ENCODE data around the gene ADAMTSL1. TPM values are rescaled to one million over a fixed set of nuclear protein-coding genes. Genes with fewer than 3 reads are reported as not detected.

ADAMTSL1 gene
- total RNA-seq, result 11.5 TPM

DNA sequence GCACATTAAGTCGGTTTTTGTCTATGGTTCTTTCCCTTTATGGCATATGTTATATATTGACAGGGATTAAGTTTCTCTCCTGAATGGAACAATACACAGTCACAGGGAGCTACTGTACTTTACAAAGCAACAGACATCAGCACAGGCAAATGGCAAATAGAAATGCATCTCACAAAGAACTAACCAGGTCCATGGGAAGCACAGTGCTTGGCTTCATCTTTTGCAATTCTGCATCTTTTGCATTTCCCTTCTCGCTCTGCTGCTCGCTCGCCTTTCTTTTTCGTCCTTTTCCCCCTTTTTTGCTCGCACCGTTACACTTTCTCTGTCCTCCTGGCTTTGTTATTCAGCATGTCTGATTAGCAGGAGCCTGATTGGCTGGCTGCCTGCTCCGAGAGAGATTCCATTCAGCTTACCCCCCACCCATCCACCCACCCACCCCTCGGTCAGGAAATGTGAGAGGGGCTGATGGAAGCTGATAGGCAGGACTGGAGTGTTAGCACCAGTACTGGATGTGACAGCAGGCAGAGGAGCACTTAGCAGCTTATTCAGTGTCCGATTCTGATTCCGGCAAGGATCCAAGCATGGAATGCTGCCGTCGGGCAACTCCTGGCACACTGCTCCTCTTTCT lies at the start of gene ADAMTSL1:
ADAMTSL1 (plus strand) TSS at position 502 of the 628 bp plus-strand sequence; CDS start at position 582, 80 bp downstream.
- no peak for DNase-seq (ENCODE audit: low spot score)

DNA sequence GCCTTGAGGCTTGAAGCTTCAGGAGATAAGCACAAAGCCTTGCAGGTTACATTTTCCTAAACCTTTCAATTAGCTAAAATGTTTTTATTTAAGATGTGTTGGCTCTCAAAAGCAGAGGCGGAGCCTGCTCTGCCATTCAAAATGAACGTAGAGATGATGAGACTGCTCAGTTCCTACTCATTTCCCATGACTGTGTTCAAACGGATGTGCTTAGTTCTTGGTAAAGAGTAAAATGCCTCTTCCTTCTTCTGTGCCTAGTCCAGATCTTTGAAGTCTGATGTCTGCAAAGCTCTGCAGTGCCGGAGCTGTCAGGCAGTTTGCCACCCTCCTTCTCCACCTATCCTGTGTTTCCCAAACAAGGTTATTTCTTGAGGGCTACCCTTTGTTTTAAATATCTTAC lies 46.3 kb upstream of the ADAMTSL1 start:
- DNase-seq (ENCODE audit: low spot score), result no peak

DNA sequence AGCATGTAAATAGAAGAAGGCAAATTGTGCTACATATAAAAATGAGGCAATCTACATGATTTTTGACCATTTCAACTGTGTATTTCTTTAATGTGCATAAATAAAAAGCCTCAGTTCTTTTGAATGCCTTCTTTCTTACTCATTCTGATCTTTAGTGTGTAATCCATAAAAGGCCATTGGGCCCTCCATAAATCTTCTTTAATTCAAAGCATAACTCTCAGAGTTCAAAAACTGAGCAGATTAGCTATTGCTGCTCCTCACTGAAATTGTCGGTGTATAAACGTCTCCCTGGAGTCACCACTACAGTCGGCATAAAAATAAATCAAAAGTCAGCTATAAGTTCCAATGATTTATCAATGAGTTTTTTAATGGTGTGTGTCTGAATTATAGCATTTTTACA lies 45.3 kb upstream of the ADAMTSL1 start:
- DNase-seq (ENCODE audit: low spot score), result no peak

DNA sequence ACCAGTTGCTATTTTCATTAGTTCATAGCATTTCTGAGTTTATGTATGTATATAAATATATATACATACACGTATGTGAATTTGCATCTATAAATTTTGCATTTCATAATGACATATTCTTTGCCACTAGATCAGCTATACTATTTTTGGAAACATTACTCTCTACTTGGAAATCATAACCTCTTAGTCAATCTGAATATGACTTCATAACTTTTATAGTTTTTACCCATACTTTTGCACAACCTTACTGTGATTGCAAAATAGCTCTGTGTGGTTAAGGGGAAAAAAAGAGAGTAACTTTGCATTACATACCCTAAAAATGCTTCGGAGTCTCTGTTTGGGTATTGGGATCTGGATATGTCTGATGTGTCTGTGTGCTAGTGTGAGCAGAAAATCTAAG lies 44.9 kb upstream of the ADAMTSL1 start:
- DNase-seq (ENCODE audit: low spot score), result no peak

- no peak for DNase-seq (ENCODE audit: low spot score)
These were observed 40.3 kb upstream of the ADAMTSL1 start for GRCh38 chr9:18433620-18434019.

- DNase-seq (ENCODE audit: low spot score), result no peak
These were observed 36.4 kb upstream of the ADAMTSL1 start for GRCh38 chr9:18437315-18438201.

DNA sequence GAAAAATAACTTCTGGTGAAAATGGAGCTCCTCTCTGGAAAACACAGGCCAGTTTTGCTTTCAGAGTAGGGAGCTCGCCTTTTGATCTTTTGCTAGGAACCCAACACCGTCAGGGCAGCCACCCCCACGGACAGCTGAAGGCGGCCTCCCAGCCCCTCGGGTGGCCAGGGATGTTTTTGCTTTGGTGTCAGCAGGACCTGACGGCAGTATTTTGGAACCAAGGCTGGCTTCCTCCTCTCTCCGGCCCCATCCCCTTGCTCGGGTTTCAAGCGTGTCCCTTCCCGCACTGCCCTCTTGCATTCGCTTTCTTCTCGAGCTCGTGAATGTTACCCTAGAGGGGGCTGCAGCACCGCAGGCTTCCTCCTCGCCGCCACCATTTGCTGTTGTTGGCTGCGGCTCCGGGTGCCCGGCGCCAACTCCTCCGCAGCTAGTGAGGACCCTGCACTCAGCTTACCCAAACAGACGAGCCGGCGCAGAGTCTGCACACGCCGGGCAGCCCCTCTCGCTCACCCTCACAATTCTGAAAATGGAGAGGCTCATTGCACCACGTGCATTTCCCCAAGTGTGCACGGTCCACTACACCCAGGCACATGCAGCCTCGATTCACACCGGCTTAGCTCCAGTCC lies 35.5 kb upstream of the ADAMTSL1 start:
- DNase-seq (ENCODE audit: low spot score), result peak; percentile 47

- no peak for DNase-seq (ENCODE audit: low spot score)
These were observed 35.0 kb upstream of the ADAMTSL1 start for GRCh38 chr9:18438951-18439350.

- no peak for DNase-seq (ENCODE audit: low spot score)
These were observed 32.7 kb upstream of the ADAMTSL1 start for GRCh38 chr9:18441261-18441660.

- peak; percentile 76 for DNase-seq (ENCODE audit: low spot score)
These were observed 31.1 kb upstream of the ADAMTSL1 start for GRCh38 chr9:18442629-18443491.

GRCh38 chr9:18447131-18447530 lies 26.8 kb upstream of the ADAMTSL1 start:
- no peak for DNase-seq (ENCODE audit: low spot score)

- DNase-seq (ENCODE audit: low spot score), result no peak
These were observed 26.4 kb upstream of the ADAMTSL1 start for GRCh38 chr9:18447541-18447940.

DNA sequence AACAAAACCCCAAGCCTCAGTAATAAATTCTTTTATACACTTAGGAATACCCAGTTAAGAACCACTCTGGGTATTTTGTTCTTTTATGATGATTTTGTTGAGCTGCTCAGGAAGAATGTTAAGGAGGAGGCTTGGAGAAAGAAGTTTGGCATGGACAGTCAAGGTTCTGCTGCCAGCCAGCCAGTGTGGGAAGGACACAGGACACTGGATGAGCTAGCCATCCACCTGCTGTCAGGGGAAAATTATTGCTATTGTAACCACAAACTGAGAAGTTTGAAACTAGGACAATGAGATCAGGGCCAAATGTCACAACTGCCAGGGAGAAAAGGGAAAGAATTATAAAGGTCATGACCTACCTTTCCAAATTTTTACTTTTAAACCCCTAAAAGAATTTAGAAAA lies 25.9 kb upstream of the ADAMTSL1 start:
- DNase-seq (ENCODE audit: low spot score), result no peak

- no peak for DNase-seq (ENCODE audit: low spot score)
These were observed 22.5 kb upstream of the ADAMTSL1 start for GRCh38 chr9:18451406-18451805.

DNA sequence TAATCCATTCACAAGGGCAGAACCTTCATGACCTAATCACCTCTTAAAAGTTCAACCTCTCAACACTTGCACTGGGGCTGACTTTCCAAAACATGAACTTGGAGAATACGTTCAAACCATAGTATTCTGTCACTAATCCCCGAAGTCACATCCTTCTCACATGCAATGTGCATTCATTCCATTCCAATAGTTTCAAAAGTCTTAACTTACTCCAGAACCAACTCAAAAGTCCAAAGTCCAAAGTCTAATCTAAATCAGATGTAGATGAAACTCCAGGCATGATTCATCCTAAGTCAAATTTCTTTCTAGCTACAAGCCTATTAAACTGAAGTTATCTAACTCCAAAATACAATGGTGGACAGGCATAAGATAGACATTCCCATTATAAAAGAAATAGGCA lies 21.7 kb upstream of the ADAMTSL1 start:
- no peak for DNase-seq (ENCODE audit: low spot score)

DNA sequence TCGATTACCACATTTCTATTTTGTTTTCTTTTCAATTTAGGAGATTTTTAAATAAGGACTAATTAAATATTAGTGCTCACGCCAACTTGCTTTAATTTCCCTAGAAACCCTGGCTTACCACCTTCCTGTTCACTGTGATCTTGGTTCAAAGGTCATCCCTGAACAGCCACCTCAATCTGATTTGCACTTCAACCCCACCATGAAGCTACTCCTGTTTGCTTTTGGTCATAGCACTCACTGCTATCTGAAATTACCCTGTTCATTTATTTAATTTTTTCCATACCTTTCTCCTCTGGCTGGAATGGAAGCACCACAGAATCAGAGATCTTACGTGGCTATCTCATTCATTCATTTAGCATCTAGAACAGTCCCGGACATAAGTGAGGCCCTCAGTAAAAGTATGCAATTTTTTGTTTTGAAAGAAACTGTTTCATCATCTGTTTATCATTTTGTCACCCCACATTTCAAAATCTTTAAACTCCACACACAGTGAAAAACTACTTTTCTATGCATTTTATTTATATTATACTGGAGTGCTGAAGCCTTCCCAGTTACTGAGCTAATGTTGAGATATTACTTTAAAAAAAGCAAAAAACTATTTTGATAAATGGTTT lies 17.2 kb upstream of the ADAMTSL1 start:
- no peak for DNase-seq (ENCODE audit: low spot score)

DNA sequence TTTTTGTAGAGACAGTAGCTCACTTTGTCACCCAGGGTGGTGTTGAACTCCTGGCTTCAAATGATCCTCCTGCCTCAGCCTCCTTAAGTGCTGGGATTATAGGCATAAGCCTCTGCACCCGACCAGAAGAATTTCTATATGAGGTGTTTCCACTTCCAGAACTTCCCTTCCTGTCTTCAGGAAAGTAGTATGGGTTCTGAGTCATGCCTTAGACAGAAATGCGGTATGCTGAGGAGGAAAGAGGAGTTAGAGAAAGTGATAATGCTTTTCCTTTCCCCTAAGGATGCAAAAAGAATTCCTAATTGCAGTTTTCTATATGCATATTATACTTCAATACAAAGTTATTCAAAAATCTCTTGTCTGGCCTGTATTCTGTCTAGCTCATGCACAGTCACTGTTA lies 16.4 kb upstream of the ADAMTSL1 start:
- DNase-seq (ENCODE audit: low spot score), result no peak

DNA sequence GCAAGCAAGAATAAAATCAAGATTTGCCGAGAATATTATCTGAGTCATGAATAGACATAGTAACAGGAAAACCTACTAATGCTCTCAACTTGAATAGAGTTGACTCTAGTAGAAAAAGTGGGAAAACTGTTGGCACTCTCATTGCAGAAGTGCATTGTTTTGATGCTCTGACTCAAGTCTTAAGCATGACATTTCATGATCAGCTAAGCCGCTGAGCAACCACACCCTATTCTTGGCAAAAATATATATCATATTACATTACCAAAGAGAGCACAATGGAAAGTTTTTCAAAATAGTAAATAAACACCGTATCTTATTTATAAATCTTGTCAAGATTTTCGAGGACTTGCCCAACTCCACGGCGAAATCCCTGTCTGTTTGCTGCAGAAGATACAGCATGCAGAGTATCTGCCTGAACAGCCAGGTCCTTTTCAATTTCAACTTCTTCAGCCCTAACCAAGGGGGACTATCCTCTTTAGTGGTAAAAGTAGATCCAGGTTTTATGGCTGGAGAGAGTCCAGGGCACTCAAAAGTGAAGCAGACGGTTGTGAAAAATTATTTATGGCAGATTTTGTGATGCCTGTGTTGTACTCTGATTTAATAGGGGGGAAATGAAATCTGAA lies 13.9 kb upstream of the ADAMTSL1 start:
- DNase-seq (ENCODE audit: low spot score), result no peak

GRCh38 chr9:18461496-18461895 lies 12.5 kb upstream of the ADAMTSL1 start:
- DNase-seq (ENCODE audit: low spot score), result no peak

GRCh38 chr9:18463991-18464390 lies 10.0 kb upstream of the ADAMTSL1 start:
- DNase-seq (ENCODE audit: low spot score), result no peak

DNA sequence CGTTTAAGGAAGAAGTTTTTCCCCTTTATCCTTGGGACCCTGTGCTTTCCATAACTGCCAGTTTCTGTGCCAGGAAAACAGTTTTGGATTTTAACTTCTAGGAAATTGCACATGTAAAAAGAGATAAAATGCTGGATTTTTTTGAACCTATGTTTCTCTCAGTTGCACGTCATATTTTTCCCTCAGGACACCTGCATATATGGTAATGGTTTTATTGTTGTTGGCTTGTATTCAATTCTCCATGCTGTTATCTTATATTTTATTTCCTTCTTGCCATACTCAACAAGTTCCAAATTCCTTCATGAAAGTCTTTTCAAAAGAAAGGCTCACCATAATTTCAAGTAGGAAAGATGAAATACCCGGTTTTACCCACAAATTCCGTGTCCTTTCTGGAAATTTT lies 7.9 kb upstream of the ADAMTSL1 start:
- no peak for DNase-seq (ENCODE audit: low spot score)
